Measurements from ENCODE around the gene E2F1. TPM values are rescaled to one million over a fixed set of nuclear protein-coding genes. Genes with fewer than 3 reads are reported as not detected.
"Not testable (repeated sequence)": the region's sequence is repeated elsewhere in the genome, so short reads cannot be mapped to it uniquely, and the experiment has no call there.

Gene E2F1
- total RNA-seq, 1 donor from 2014 or later = 3.9 TPM

DNA sequence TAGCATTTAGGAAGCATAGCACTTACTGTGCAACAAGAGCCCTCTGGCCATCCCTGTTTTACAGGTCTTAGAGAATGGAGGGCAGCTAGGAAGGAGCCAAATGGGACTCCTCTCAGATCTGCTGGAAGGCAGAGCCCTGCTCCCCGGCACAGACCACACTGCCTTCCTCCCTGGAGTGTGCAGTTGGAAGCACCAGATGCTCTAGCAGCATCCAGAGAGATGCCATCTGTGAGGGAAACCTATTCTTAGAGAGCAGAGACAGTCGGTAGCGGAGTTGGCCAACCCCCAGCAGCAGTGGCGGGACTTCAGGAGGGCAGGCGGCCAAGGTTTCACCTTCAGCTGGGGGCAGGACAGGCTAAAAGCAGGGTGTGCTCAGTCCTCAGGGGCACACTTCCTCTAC, 16.7 kb upstream of the E2F1 start:
- H3K36me3 ChIP-seq = peaks cover 24% of the 10 kb centered on the region
- ATAC-seq = peak; percentile 30 to 41
- TF ChIP-seq, protein P1, sequence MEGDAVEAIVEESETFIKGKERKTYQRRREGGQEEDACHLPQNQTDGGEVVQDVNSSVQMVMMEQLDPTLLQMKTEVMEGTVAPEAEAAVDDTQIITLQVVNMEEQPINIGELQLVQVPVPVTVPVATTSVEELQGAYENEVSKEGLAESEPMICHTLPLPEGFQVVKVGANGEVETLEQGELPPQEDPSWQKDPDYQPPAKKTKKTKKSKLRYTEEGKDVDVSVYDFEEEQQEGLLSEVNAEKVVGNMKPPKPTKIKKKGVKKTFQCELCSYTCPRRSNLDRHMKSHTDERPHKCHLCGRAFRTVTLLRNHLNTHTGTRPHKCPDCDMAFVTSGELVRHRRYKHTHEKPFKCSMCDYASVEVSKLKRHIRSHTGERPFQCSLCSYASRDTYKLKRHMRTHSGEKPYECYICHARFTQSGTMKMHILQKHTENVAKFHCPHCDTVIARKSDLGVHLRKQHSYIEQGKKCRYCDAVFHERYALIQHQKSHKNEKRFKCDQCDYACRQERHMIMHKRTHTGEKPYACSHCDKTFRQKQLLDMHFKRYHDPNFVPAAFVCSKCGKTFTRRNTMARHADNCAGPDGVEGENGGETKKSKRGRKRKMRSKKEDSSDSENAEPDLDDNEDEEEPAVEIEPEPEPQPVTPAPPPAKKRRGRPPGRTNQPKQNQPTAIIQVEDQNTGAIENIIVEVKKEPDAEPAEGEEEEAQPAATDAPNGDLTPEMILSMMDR (IDR thresholded peaks at IDR 0.05) = no peak
- no peak for DNase-seq
- no peaks in the 10 kb centered on the region for H3K4me1 ChIP-seq
- H3K27me3 ChIP-seq (ENCODE audit: low read depth) = no peaks in the 10 kb centered on the region
- no peak overlapping the region for H3K4me3 ChIP-seq
- intact Hi-C loops (cut with DNase I) = no loop called here
- no peak overlapping the region for H3K27ac ChIP-seq
- H3K9me3 ChIP-seq = no peaks in the 10 kb centered on the region

DNA sequence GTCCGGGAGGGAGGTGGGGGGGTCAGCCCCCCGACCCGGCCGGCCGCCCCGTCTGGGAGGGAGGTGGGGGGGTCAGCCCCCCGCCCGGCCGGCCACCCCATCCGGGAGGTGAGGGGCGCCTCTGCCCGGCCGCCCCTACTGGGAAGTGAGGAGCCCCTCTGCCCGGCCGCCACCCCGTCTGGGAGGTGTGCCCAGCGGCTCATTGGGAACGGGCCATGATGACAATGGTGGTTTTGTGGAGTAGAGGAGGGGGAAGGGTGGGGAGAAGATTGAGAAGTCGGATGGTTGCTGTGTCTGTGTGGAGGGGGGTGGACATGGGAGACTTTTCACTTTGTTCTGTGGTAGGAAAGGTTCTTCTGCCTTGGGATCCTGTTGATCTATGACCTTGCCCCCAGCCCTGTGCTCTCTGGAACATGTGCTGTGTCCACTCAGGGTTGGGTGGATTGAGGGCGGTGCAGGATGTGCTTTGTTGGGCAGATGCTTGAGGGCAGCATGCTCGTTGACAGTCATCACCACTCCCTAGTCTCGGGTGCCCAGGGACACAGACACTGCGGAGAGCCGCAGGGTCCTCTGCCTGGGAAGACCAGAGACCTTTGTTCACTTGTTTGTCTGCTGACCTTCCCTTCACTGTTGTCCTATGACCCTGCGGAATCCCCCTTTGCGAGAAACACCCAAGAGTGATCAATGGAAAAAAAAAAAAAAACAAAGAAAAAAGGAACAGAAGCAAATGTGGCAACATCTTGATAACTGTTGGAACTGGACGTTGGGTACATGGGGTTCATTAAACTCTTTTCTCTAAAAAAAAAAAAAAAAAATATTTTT, 15.7 kb upstream of the E2F1 start:
- no peaks in the 10 kb centered on the region for H3K9me3 ChIP-seq
- H3K27me3 ChIP-seq (ENCODE audit: low read depth) = no peaks in the 10 kb centered on the region
- DNase-seq (no peak), ATAC-seq (no peak)
- TF ChIP-seq, protein P1 (IDR thresholded peaks at IDR 0.05) = no peak
- H3K36me3 ChIP-seq = peaks cover 14% of the 10 kb centered on the region
- H3K4me1 ChIP-seq = no peaks in the 10 kb centered on the region
- intact Hi-C loops (cut with DNase I) = no loop called here
- H3K4me3 ChIP-seq = no peak overlapping the region
- no peak overlapping the region for H3K27ac ChIP-seq

DNA sequence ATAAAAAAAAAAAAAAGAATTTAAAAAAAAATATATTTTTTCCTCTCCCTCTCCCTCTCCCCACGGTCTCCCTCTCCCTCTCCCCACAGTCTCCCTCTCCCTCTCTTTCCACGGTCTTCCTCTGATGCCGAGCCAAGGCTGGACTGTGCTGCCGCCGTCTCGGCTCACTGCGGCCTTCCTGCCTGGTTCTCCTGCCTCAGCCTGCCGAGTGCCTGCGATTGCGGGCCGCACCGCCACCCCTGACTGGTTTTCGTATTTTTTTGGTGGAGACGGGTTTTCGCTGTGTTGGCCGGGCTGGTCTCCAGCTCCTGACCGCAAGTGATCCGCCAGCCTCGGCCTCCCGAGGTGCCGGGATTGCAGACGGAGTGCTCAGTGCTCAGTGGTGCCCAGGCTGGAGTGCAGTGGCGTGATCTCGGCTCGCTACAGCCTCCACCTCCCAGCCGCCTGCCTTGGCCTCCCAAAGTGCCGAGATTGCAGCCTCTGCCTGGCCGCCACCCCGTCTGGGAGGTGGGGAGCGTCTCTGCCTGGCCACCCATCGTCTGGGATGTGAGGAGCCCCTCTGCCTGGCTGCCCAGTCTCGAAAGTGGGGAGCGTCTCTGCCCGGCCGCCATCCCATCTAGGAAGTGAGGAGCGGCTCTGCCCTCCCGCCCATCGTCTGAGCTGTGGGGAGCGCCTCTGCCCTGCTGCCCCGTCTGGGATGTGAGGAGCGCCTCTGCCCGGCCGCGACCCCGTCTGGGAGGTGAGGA, 14.7 kb upstream of the E2F1 start:
- ATAC-seq; DNase-seq; H3K4me1 ChIP-seq; H3K27ac ChIP-seq; H3K27me3 ChIP-seq (ENCODE audit: low read depth); H3K36me3 ChIP-seq; intact Hi-C loops (cut with DNase I); H3K9me3 ChIP-seq; H3K4me3 ChIP-seq: not testable (repeated sequence)

- intact Hi-C loops (cut with DNase I); H3K4me1 ChIP-seq; DNase-seq; H3K9me3 ChIP-seq; H3K36me3 ChIP-seq; H3K27ac ChIP-seq; H3K4me3 ChIP-seq; ATAC-seq; H3K27me3 ChIP-seq (ENCODE audit: low read depth): not testable (repeated sequence)
Observed at GRCh38 chr20:33698966-33699365, 12.8 kb upstream of the E2F1 start.

DNA sequence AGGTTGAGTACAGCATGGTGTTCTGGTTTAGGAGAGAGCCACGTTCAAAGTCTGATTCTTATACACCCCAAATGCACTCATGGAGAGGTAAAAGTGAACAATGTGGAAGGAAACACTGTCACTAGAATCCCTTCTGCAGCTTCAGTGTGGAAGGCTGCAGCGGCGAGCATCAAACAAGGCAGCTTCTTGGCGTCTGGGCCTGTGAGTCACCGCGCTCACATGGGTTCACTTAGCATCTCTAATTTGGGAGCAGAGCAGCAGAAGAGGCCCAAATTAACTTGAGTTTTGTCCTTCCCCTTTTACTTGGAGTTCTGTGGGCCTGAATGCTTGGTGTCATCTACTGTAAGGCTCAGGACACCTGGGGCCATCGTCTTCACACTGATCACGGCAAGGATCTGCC, 10.9 kb upstream of the E2F1 start:
- no peak overlapping the region for H3K4me3 ChIP-seq
- ATAC-seq (no peak), DNase-seq (no peak)

GRCh38 chr20:33696448-33696847, 10.3 kb upstream of the E2F1 start:
- Histone ChIP-seq H3K27me3 (ENCODE audit: low read depth) (no peaks in the 10 kb centered on the region), H3K9me3 (no peaks in the 10 kb centered on the region), H3K27ac (no peak overlapping the region), H3K4me3 (no peak overlapping the region), H3K36me3 (no peaks in the 10 kb centered on the region), H3K4me1 (peaks cover 3% of the 10 kb centered on the region)
- intact Hi-C loops (cut with DNase I) = no loop called here
- ATAC-seq (no peak), DNase-seq (no peak)
- TF ChIP-seq, protein P1 (IDR thresholded peaks at IDR 0.05) = no peak

More for the DNA sequence above, 10.9 kb upstream of the E2F1 start:
- TF ChIP-seq, protein P1 (IDR thresholded peaks at IDR 0.05) = no peak
- Histone ChIP-seq H3K9me3 (no peaks in the 10 kb centered on the region), H3K36me3 (no peaks in the 10 kb centered on the region), H3K27me3 (ENCODE audit: low read depth) (no peaks in the 10 kb centered on the region), H3K4me1 (peaks cover 3% of the 10 kb centered on the region), H3K27ac (no peak overlapping the region)
- intact Hi-C loops (cut with DNase I) = no loop called here

All from lower lobe of right lung (tissue), 2 donors.